Stimulated activated CD4-positive, alpha-beta T cell treated with anti-CD3 and anti-CD28 coated beads, Interleukin-15, amount 100 ng/mL, for 24 hours (primary cell): ENCODE results near the gene PPP2R2C.
A peak's percentile ranks its signal among the peaks of the same experiment; 100 is the strongest.

Experiments
- DNase-seq: peaks from one replicate; pipeline ENCODE4 v3.0.0-alpha.2; 2020

The PPP2R2C gene

DNA sequence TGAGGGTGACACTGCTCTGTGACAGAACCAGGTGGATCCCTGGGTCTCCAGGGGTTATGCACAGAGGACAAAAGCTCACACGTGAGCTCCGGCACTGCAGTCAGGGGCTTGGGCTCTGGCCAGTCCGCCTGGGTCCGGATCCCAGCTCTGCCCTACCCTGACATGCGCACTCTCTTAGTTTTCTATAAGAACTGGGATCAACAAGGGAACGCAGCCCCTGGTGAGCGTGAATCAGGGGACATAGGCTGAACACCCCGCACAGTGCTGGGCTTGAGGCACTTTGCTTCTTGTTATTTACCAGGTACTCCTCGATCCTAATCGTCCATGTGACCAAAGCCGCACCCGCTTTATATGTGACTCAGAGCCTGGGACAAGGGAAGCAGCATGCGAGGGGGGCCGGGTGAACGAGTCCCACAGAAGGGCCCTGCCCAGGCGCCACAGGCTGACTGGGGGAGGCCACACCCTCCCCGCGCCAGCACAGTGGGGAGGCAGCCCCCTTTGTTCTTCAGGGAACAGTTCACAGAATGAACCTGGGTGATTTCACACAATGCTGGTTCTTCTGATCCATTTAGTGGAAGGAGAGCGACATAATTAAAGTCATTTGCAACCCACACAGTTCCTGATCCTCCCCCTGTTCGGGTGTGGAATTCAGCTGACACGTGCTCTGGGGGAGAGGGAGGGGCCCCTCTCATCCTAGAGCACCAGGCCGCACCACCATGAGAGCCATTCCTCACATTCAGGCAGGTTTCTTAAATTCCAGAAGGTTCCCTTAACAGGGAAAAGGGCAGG is 147.2 kb downstream of the PPP2R2C start:
- DNase-seq = no peak

- no peak for DNase-seq
These were observed 147.9 kb downstream of the PPP2R2C start for GRCh38 chr4:6324461-6324998.

- no peak for DNase-seq
These were observed 149.4 kb downstream of the PPP2R2C start for GRCh38 chr4:6322761-6323566.

DNA sequence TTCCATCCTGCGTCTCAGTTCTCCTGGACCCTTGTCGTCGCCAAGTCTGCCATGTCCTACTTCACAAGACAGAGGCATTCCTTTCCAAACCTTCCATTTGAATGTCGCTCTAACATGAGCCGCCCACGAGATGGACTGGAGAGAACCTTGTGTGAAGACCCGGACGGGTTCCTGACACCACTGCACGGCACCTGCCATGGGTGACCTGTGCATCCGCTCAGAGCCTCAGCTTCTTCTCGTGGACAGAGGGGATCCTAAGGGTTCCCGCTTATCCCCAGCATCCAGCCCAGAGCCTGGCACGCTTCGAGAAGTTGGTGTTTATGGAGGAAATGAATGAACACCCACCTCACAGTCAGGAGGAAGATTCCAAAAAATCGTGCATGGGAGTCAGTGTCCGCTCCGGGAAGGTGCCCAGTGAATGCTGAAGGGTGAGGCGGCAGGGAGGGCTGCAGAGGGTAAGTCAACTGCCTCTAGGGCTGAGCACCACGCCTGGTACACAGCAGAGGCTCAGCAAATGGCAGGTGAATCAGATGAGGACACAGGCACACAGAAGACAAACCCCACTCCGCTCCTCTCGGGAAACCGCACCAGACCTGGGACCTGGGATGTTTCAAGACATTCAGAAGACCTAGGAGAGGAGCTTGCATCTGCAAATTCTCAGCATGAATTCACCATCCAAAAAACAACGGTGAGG is 150.2 kb downstream of the PPP2R2C start:
- DNase-seq = no peak

- no peak for DNase-seq
These were observed 151.1 kb downstream of the PPP2R2C start for GRCh38 chr4:6321361-6321760.

DNA sequence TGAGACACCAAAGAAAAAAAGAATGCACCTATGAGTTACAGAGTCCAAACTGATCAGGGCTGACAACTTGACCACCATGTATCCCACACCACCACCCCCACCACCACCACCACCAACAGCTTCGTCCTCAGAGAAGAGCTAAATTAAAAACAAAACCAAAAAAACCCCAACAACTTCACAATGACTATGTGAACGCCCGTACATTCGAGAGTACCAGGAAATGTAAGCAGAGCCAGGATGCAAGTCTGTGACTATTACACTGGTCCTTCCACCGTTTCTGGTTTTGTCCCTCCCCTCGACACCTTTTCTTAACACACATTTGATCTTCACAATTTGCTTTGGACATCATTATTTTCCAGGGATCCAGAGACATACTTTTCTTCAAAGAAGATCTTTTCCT is 151.8 kb downstream of the PPP2R2C start:
- no peak for DNase-seq

- DNase-seq = no peak
These were observed 152.8 kb downstream of the PPP2R2C start for GRCh38 chr4:6319530-6320150.

- no peak for DNase-seq
These were observed 154.2 kb downstream of the PPP2R2C start for GRCh38 chr4:6318206-6318605.

GRCh38 chr4:6316461-6317003 is 155.9 kb downstream of the PPP2R2C start:
- no peak for DNase-seq

- DNase-seq = no peak
These were observed 159.2 kb downstream of the PPP2R2C start for GRCh38 chr4:6313216-6313615.

DNA sequence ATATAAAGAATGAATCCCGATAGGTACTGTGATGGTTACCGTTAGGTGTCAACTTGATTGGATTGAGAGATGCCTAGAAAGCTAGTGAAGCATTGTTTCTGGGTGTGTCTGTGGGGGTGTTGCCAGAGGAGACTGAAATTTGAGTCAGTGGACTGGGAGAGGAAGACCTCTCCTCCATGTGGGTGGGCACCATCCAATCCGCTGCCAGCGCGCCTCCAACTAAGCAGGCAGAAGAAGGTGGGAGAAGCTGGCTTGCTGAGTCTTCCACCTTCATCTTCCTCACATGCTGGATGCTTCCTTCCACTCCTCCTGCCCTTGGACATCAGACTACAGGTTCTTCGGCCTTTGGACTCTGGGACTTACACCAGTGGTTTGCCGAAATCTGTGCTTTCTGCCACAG is 162.6 kb downstream of the PPP2R2C start:
- no peak for DNase-seq

DNA sequence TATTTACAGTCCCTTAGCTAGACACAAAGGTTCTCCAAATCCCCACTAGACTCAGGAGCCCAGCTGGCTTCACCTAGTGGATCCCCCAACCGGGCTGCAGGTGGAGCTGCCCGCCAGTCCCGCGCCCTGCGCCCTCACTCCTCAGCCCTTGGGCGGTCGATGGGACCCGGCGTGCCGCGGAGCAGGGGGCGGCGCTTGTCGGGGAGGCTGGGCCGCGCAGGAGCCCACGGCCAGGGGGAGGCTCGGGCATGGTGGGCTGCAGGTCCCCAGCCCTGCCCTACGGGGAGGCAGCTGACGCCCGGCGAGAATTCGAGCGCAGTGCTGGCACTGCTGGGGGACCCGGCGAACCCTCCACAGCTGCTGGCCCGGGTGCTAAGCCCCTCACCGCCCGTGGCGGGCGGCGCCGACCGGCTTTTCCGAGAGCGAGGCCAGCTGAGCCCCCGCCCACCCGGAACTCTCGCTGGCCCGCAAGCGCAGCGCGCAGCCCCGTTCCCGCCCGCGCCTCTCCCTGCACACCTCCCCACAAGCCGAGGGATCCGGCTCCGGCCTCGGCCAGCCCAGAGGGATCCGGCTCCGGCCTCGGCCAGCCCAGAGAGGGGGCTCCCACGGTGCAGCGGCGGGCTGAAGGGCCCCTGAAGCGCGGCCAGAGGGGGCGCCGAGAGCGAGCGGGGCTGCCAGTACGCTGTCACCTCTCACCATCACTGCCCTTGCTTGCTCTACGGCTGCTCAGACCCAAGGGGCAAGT is 163.3 kb downstream of the PPP2R2C start:
- DNase-seq = peak; percentile 33

- no peak for DNase-seq
These were observed 164.5 kb downstream of the PPP2R2C start for GRCh38 chr4:6307891-6308290.

DNA sequence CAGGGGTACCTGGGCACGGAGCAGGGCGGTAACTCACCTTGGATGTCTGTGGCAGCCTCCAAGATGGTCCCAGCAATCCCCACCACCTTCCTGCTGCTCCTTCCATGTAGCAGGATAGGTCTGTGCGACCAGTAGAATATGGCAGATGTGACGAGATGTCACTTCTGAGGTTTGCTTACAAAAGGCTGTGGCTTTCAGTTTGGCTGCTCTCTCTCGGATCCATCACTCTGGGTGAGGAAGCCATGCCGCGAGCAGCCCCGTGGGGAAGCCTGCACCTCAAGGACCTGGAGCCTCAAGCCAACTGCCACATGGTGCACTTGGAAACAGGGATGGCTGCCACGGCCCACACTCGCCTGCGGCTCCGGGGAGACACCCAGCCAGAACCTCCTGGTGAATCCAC is 165.2 kb downstream of the PPP2R2C start:
- DNase-seq = no peak

DNA sequence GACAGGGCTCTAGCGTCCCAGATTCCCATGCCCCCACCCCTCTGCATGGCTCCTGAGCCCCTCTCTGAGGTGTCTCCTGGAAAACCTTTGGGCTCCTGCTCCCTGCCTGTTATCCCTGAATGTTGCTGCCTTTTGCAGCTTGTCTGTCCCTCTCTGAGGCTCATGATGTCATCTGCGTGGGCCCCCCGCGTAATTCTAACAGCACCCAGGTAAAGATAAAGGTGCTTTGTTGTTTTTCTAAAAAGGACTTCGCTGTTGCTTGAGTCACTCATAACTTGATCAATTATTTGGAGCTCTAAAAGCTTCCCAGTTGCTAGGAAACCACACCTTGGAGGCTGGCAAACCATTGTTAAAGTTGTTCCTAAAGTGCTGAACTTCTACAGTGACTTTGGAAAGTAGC is 166.1 kb downstream of the PPP2R2C start:
- no peak for DNase-seq

DNA sequence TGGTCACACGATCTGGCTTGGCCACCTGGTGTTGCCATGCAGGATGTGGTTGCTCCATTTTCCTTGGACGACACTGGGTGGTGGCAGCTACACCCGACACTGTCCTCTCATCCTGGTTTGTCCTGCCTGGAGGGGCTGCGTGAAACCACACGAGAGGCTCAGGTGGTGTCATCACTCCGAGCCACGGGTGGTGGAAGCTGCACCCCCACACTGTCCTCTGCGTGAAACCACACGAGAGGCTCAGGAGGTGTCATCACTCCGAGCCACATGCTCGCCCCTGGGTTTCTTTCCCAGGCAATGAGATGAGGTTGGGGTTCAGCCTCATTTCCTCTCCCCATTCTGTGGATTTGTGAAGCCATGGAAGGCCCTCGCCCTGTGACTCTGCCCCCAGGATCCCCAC is 168.5 kb downstream of the PPP2R2C start:
- DNase-seq = no peak

GRCh38 chr4:6302869-6303268 is 169.5 kb downstream of the PPP2R2C start:
- DNase-seq = no peak

GRCh38 chr4:6301732-6302442 is 170.5 kb downstream of the PPP2R2C start:
- DNase-seq = no peak

- no peak for DNase-seq
These were observed 171.2 kb downstream of the PPP2R2C start for GRCh38 chr4:6301051-6301731.

DNA sequence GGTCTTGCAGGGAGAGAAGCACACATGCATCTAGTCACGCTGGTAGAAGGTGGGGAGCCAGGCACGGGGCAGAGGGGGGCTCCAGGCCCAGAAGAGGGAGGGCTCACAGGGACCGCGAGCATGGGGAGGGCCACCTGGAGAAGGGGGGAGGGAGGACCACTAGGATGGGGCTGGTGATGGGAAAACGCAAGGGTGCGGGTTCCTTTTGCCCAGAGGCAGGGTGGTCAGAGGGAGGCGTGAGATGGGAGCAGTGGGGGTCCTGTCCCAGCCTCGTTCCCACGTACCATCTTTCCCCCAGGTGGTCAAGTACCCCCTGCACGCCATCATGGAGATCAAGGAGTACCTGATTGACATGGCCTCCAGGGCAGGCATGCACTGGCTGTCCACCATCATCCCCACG is 172.1 kb downstream of the PPP2R2C start:
- no peak for DNase-seq

GRCh38 chr4:6299875-6300274 is 172.5 kb downstream of the PPP2R2C start:
- DNase-seq = no peak
